ENCODE results near the gene HIVEP3.
"Not testable (repeated sequence)": the region's sequence is repeated elsewhere in the genome, so short reads cannot be mapped to it uniquely, and the experiment has no call there.

The HIVEP3 gene

DNA sequence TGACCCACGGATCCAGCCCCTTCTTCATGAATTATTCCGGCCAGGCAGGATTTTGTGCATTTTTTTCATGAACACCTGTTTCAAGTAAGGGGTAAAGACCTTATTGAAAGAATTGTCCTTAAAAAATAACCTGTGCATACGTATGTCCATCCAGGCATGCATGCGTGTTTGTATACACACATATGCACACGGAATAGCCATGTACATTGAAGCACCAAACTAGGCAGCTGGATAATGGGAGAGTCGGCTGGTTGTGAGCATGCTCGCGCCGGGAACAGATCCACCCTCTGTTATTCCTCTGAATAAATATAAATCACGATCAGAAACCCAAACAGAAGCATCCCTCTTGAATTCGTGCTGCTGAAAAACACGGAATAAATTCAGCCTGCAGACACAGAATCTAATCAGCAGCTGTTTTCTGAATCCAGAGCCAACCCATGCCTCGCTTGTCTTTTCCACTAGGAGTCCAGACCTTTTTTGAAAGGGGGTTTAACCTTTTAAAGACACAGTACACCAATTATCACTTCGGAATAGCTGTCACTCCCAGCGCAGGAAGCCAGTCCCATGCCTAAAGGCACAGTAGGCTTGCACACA is at the start of gene HIVEP3:
TSS of gene HIVEP3 (minus strand) at position 473 of the 594 bp plus-strand sequence.
- no peak for DNase-seq (ENCODE audit: low read depth in 2 of 2, low spot score in 1 of 2)

DNA sequence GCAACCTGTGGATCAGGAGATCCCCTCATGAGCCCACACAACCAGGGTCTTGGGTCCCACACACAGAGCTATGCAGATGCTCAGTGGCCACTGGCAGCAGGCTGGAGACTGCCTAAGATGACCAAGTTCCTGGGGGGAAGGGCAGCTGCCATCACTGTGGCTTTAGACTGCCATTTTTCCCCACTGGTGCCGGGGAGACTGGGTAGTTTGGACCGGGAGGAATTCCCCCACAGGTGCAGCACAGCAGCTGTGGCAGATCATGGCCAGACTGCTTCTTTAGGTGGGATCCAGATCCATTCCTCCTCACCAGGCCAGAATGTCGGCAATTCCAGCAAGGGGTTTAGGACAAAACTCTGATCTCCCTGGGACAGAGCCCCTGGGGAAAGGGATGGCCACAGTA is 45.7 kb upstream of the HIVEP3 start:
- no peak for DNase-seq (ENCODE audit: low read depth in 2 of 2, low spot score in 1 of 2)

DNA sequence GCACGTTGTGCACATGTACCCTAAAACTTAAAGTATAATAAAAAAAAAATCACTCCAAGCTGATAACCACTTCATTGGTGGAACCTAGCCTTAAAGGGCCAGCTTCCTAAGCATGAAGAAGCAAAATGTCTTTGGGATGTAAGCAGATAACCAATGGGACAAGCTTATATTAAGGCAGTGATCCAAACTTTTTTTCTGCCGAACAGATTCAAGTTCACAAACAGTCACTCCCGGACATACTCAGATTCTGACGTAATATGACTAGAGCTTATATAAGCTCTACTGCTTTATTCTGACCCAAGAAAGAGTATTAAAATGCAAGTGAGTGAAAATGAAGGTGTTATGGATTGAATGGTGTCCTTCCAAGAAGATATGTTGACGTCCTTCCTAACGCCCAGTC is 44.9 kb upstream of the HIVEP3 start:
- no peak for DNase-seq (ENCODE audit: low read depth in 2 of 2, low spot score in 1 of 2)

DNA sequence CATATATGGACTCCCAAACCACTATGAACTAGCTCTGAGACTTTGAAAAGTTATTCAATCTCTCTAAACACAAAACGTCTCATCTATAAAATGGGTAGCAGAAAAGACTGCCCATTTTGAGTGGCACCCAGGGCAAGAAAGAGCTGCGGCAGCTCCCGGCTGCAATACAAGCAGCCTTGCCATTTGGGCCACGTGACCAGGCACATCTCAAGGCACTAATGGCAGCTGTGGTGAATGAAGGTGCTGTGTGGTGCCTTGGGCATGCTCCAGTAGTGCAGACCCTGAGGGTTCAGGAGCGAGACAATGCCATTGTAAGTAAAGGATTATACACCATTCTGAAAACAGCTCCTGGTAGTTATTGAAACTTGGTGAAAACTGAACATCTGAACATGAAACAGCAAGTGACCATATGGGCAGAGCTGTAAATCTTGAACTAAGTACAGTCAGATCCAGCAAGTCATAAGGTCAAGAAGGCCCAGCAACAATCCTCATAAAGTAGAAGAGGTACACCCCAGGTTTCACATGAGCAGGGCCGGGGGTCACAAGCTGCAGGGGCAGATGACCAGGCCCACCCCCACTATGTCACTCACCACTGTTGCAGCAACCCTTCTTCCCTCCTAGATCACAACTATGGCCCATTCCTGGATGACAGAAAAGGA is 39.4 kb upstream of the HIVEP3 start:
- DNase-seq (ENCODE audit: low read depth in 2 of 2, low spot score in 1 of 2): no peak

DNA sequence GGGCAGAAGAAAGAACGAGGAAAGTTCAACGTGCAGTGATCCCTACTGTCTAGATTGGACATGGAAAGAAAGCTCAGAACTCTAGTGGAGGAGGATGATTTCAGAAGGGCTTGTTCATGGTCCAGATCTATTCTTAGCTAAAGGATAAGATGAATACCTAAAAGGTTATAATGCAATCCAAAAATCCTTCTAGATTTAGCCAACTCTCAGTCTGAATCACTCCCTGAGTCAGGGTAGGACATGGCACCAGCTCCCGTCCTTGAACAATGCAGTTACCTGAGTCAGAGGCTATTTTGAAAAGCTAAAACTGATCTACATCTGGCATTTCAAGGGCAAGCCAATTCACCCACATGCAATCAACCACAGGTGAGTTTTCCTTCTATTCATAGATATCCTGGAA is 38.8 kb upstream of the HIVEP3 start:
- DNase-seq (ENCODE audit: low read depth in 2 of 2, low spot score in 1 of 2): no peak

DNA sequence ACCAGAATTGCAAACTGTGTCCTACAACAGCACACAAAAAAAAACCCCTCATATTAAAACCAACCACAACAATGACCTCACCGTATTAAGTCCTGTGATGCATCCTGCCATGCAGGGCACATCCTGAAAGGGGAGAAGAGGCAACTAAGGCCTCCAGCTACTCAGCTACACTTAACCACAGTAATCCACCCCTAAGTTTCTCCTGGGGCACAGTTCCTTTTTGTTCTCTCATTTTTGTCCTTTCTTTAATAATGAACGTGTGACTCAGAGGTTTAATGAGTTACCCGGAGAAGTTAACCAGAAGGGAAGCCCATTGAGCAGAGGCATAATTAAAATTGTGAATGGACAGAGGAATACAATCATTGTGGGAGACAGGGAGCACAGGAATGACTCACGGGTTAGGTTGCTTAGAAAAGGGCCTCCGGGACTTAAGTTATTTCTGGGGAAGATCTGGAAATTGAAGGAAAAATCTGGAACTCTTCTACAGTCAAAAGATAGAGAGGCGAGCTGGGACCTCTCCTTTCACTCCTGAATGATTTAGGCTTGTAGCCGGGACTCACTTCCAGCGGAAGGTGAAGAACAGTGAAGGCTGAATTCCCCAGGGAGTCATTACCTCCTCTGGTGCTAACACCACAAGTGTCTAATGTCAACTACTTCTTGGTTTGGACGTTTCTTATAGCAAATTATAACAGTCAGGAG is 36.9 kb upstream of the HIVEP3 start:
- DNase-seq (ENCODE audit: low read depth in 2 of 2, low spot score in 1 of 2): no peak

DNA sequence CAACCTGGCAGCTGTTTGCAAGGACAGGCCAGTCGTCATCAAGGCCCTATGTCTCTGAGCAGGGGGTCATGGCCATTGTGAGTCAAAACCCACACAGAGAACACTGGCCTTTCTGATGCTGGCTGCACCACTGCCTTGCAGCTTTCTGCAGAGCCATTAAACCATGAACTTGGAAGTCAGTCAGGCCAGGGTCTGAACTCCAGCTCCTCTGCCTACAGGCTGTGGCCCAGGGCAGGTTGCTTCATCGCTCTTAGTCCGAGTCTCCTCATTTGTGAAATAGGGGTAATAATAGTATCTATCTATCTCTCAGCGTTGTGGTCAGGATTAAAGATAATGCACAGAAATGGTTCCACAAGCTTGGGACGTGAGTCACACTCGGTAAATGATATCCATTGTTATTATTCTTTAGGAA is 35.8 kb upstream of the HIVEP3 start:
- no peak for DNase-seq (ENCODE audit: low read depth in 2 of 2, low spot score in 1 of 2)

DNA sequence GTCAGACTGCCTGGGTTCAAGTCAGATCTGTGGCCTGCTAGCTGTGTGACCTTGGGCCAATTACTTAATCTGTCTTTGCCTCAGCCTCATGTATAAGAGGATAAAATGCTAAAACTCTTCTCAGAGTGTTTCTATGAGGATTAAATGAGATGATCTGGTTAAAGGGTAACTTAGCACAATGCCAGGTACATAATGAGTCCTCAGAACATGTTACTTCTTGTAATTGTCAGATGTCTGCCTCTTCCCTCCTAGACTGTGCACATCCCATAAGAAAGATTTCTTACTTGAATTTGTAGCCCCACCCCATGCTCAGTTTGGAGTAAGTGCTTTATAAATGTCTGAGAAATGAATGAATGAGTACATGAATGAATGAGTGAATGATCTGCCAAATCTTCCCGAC is 34.6 kb upstream of the HIVEP3 start:
- DNase-seq (ENCODE audit: low read depth in 2 of 2, low spot score in 1 of 2): no peak

DNA sequence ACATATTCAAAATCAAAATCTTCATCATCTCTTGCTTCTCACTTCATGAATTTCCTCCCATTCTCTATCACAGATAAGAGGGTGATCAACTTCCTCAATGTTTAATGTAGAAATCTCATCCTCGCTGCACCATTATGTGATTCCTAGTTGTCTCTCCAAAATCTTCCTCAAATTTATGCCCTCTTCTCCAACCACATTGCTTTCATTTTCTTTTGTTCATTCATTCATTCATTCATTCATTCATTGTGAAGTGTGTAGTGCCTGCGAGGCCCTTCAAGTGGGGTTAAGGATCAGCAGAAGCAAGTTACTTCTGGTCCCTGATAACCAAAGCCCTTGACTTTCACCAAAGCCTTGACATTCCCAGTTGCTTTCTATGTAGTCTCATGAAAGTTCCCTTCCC is 33.5 kb upstream of the HIVEP3 start:
- no peak for DNase-seq (ENCODE audit: low read depth in 2 of 2, low spot score in 1 of 2)

DNA sequence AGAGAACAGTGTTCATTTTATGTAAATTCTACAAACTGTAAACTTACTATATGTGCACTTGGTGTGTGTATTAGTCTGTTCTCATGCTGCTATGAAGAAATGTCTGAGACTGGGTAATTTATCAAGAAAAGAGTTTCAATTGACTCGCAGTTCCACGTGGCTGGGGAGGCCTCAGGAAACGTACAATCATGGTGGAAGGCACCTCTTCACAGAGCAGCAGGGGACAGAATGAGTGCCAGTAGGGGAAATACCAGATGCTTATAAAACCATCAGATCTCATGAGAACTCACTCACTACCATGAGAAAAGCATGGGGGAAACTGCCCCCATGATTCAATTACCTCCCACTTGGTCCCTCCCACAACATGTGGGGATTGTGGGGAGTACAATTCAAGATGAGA is 32.8 kb upstream of the HIVEP3 start:
- DNase-seq (ENCODE audit: low read depth in 2 of 2, low spot score in 1 of 2): not testable (repeated sequence)

DNA sequence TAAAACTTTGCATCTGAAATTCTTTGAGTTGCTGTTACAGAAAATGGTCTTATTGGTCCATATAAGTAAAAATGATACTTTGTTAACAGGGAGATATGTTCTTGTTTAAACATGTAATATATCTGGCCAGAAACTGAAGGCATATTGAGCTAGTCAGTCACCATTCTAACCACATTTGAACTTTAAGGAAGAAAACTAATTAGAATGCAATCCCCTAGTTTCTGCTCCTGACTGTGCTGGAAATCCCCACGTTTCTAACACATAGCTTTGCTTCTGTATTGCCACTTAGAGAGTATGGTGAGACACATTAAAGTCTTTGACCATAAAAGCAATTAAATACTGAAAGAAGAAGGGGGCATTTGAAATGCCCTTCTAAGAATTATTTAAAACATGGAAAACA is 32.1 kb upstream of the HIVEP3 start:
- DNase-seq (ENCODE audit: low read depth in 2 of 2, low spot score in 1 of 2): no peak

DNA sequence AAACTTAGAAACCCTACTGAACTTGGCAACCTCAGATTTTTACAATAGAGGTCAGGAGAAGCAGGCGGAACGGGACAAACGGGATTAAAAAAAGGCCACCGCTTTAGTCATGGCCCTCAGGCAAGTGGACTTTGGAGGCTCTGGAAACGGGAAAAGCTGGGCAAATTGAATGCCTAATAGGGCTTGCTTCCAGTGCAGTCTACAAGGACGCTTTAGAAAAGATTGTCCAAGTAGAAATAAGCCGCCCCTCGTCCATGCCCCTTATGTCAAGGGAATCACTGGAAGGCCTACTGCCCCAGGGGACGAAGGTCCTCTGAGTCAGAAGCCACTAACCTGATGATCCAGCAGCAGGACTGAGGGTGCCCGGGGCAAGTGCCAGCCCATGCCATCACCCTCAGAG is 27.2 kb upstream of the HIVEP3 start:
- DNase-seq (ENCODE audit: low read depth in 2 of 2, low spot score in 1 of 2): not testable (repeated sequence)

DNA sequence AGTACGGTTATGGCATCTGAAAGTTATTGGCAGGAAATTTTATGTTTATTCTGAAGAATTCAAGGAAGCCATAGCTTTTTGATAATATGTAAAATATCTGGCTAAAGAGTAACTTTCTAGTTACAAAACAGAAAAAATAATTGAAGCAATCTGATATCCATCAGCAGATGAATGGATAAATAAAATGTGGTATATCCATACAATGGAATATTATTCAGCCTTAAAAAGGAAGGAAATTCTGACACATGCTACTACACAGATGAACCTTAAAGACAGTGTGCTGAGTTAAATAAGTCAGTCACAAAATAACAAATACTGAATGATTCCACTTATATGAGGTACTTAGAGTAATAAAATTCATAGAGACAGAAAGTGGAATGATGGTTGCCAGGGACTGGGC is 25.0 kb upstream of the HIVEP3 start:
- DNase-seq (ENCODE audit: low read depth in 2 of 2, low spot score in 1 of 2): no peak

DNA sequence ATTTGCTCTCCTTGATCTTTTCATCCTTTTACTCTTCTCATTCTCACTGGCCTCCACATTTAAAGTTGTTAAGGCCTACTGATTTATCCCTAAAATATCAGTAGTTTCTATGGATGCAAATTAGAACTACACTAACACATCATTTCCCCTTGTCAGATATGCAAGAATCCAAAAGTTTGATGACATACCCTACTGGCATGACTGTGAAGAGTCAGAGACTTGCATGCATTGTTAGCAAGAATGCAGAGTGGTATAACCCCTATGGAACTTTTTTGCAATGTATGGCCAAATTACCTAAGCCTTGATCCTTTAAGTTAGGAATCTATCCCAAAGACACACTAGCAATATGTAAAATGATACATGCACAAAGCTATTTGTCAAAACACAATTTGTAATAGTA is 23.6 kb upstream of the HIVEP3 start:
- DNase-seq (ENCODE audit: low read depth in 2 of 2, low spot score in 1 of 2): no peak

DNA sequence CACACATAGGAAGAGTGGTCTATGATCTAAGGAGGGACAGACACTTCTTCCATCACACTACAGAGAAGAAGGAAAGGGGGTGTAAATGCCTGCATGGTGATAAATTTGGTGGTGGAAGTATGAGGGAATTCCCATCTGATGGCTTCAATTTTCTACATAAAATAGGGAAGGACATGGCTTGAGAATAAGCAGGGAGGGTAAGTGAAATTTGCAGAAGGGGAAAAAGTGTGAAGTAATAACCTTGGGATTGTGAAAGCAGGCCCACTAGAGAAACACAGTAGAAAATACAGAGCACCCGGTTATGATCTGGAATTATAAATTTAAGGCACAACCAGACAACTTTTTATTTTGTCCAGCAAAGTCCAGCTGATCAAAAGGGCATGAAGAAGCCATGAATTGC is 22.7 kb upstream of the HIVEP3 start:
- DNase-seq (ENCODE audit: low read depth in 2 of 2, low spot score in 1 of 2): no peak

DNA sequence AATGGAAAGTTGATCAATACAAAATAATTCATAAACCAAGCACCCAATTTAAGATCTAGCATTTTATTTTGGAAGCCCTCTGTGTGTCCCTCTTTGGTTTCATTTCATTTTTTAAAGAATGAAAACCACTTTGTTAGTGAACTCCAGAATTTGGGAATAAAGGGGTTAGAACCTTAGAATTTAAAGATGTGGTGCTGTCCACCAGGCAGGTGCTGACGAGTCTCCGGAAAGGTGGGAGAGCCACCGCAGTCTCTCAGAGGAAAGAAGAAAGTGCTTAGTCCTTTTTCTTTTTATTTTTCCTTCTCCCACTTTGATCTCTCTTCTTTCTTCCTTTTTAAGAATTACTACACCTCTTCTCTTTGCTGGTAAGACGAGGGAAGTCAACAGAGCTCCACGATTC is 20.5 kb upstream of the HIVEP3 start:
- no peak for DNase-seq (ENCODE audit: low read depth in 2 of 2, low spot score in 1 of 2)

DNA sequence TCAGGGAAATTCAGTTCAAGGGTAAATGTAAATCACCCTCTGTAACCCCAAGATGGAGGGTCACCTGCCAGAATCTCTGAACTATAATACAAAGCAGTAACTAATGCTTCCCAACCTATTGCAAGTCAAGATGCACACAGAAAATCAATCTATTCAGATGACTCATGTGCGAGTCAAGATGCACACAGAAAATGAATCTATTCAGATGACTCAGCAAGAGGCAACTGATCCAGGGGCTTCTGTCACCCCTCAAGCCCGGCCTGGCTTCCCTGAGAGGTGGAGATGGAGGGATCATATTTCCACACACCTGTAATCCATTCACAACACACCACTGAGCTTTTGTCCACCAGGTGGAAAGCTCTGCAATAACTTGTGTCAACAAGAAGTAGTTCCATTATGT is 17.4 kb upstream of the HIVEP3 start:
- no peak for DNase-seq (ENCODE audit: low read depth in 2 of 2, low spot score in 1 of 2)

DNA sequence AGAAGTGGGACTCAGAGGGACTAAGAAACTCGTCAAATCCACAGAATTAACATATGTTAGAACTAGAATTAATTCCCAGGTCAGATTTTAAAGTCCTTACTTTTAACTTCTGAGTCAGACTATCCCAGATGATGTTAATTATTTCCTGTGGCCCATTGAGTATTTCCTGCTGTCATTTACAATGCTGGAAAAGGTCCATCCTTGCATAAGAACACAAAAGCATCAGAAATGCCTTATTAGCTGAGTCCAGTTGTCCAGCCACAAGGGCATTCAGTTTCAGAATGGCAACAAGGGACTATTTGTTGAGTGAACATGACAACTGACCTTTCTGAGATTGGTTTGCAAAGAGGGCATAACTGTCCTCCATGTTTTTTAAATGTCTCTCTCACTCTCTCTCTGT is 16.5 kb upstream of the HIVEP3 start:
- no peak for DNase-seq (ENCODE audit: low read depth in 2 of 2, low spot score in 1 of 2)

DNA sequence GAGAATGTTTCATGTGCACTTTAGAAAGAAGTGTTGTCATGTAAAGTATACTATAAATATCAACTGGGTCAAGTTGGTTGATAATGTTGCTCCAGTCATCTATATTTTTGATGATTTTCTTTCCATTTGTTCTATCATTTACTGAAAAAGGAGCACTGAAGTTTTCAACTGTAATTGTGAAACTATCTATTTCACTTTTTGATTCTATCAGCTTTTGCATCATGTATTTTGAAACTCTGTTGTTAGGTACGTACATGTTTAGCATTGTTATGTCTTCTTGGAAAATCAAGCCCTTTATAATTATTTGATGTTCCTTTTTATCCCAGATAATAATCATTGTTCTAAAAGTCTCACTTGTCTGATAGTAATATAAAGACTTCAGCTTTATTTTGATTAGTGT is 14.4 kb upstream of the HIVEP3 start:
- no peak for DNase-seq (ENCODE audit: low read depth in 2 of 2, low spot score in 1 of 2)

DNA sequence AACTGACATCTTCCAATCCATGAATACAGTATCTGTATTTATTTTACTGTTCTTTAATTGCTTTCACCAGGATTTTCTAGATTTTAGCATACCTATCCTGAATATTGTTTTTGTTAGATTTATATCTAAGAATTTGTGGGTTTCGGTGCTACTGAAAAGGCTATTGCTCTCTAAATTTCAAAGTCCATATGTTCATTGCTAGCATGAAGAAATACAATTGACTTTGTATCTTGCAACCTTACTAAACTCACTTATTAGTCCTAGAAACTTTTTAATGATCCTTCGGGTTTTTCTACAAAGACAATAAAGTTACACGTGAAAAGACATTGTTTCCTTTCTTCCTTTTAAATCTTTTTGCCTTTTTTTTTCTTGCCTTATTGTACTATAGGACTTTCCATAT is 12.9 kb upstream of the HIVEP3 start:
- no peak for DNase-seq (ENCODE audit: low read depth in 2 of 2, low spot score in 1 of 2)

DNA sequence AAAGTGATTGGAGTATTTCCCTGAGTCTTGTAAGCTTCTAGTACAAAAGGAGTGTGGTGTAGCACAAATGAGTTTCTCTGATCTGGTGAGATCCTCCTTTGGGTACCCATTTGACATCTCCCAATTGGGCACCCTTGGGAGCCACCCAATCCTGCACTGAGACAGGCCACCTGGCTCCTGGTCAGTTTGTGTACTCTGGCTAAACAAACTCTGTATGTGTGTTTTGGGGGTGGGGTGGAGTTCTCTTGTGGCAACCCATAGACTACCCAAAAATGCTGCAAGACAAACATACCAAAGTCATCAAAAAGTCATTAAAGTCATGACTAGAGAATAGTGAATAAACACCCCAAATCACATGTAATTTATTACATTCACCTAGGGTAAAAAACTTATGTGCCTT is 8.4 kb upstream of the HIVEP3 start:
- DNase-seq (ENCODE audit: low read depth in 2 of 2, low spot score in 1 of 2): no peak

DNA sequence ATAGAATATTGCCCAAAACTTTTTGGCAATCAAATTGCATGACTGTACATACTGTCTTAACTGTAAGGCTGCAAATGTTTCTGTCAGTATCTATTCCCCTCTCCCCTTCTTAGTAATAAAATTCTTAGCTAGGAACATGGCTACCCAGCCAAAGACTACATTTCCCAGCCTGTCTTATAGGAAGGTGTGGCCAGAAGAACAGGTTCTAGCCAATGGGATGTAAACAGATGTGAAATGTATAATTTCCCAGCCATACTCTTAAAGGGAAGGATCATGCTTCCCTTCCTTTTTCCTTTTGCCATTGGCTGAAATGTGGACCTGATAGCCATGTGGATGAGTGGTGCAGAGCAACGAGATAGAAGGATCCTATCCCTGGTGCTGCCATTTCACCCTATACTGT is 7.0 kb upstream of the HIVEP3 start:
- DNase-seq (ENCODE audit: low read depth in 2 of 2, low spot score in 1 of 2): no peak

DNA sequence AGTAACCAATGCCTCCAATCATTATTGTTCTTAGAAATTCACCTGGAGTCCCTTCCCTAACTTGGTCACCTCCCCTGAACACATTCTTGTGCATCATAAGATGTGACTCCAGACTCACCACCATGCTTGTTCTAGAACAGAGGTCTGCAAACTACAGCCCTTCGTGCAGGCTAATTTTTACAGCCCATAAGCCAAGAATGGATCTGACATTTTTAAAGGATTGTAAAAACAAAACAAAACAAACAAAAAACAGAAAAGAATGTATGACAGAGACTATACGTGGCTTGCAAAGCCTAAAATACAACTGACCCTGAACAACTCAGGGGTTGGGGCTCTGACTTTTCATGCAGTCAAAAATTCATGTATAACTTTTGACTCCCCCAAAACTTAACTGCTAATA is 6.2 kb upstream of the HIVEP3 start:
- no peak for DNase-seq (ENCODE audit: low read depth in 2 of 2, low spot score in 1 of 2)
